RWPE1 (cell line): ENCODE data around the gene KIR3DL1.
"Not testable (repeated sequence)": the region's sequence is repeated elsewhere in the genome, so short reads cannot be mapped to it uniquely, and the experiment has no call there.

Experiments used
- CTCF ChIA-PET: fragments of 350-600 bp; sonication (Branson Sonifier 250); formaldehyde crosslinking; extraction: SDS; loops from one replicate; lab custom pipeline; 2021; lab: Yijun Ruan, JAX
- POLR2A ChIA-PET: fragments of 400-600 bp; formaldehyde crosslinking; extraction: SDS; loops from one replicate; lab custom pipeline; 2020; ENCODE audit warnings: antibody characterized with exemption; ENCODE audit not compliant: low non-redundant PET; lab: Yijun Ruan, JAX
- DNase-seq: peaks from one replicate; pipeline ENCODE4 v3.0.0; 2012; ENCODE audit warnings: low spot score
- H3K27ac ChIP-seq: fragments of 450-650 bp; 2 replicates; pipeline ENCODE4 v1.5.1; 2017
- CTCF ChIP-seq: fragments of 450-650 bp; conservative IDR thresholded peaks from 2 replicates; pipeline ENCODE4 v1.5.1; 2017; ENCODE audit warnings: low read depth, mild to moderate bottlenecking

Gene KIR3DL1

GRCh38 chr19:54850930-54851329, 34.7 kb downstream of the KIR3DL1 start:
- TF ChIP-seq CTCF = no peak
- ChIA-PET POLR2A (no interaction called here), CTCF (no interaction called here)
- no peak for DNase-seq
- no peak overlapping the region for H3K27ac ChIP-seq

DNA sequence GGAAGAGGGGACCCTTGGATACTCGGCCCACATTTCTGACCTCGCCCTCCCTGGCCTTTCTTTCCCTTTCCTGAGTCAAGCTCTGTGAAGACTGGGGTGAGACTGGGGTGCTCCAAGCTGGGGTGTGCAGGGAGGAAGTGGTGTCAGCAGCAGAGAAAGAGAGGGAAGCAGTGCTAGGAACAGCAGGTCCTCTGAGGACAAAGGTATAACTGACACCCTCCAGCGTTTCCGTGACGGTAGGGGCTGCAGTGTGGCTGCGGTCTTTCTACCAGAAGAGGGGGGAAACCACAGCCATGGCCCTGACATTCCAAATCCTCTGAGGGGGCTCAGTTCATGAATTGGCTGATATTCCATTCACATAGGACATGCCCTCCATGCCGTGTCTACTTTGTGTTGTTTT, 35.1 kb downstream of the KIR3DL1 start:
- no peak overlapping the region for H3K27ac ChIP-seq
- POLR2A ChIA-PET = no interaction called here
- CTCF ChIA-PET = no interaction called here
- no peak for TF ChIP-seq CTCF
- no peak for DNase-seq

GRCh38 chr19:54855241-54855640, 39.0 kb downstream of the KIR3DL1 start:
- POLR2A ChIA-PET, H3K27ac ChIP-seq, DNase-seq, CTCF ChIA-PET: not testable (repeated sequence)

DNA sequence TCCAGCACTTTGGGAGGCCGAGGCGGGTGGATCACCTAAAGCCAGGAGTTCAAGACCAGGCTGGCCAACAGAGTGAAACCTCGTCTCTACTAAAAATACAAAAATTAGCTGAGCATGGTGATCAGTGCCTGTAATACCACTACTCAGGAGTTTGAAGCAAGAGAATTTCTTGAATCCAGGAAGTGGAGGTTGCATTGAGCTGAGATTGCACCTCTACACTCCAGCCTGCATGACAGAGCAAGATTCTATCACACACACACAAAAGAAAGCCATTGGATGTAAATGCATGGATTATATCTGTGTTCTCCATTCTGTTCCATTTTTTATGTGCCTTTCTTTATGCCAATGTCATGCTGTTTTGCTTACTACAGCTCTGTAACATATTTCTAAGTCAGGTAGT, 42.2 kb downstream of the KIR3DL1 start:
- POLR2A ChIA-PET, H3K27ac ChIP-seq, DNase-seq: not testable (repeated sequence)
- CTCF ChIA-PET = interaction anchor here (0.6 kb wide), 1 partner anchor 585 kb away, joined by 3 read pairs; no protein-coding TSS in a partner anchor

DNA sequence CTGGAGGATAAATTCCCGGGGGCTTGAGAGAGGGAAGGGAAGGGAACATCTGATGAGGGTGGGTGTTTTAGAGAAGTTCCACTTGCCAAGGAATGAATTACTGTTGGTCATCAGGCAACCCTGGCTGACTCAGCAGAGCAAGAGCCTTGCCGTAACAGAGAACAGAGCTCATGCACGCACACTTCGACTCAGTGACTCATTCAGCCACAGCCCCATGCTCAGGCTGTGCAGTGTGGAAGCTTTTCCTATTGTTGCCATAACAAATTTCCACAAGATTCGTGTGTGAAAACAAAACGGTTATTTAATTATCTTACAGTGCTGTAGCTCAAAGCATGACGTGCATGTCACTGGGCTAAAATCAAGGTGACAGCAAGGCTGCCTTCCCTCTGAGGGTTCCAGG, 43.2 kb downstream of the KIR3DL1 start:
- POLR2A ChIA-PET, CTCF ChIA-PET: not testable (repeated sequence)
- DNase-seq = peak; percentile 13
- H3K27ac ChIP-seq = peak overlapping the region; percentile 59

DNA sequence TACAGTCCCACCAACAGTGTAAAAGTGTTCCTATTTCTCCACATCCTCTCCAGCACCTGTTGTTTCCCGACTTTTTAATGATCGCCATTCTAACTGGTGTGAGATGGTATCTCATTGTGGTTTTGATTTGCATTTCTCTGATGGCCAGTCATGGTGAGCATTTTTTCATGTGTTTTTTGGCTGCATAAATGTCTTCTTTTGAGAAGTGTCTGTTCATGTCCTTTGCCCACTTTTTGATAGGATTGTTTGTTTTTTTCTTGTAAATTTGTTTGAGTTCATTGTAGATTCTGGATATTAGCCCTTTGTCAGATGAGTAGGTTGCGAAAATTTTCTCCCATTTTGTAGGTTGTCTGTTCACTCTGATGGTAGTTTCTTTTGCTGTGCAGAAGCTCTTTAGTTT, 47.2 kb downstream of the KIR3DL1 start:
- H3K27ac ChIP-seq, CTCF ChIA-PET, POLR2A ChIA-PET, DNase-seq: not testable (repeated sequence)

DNA sequence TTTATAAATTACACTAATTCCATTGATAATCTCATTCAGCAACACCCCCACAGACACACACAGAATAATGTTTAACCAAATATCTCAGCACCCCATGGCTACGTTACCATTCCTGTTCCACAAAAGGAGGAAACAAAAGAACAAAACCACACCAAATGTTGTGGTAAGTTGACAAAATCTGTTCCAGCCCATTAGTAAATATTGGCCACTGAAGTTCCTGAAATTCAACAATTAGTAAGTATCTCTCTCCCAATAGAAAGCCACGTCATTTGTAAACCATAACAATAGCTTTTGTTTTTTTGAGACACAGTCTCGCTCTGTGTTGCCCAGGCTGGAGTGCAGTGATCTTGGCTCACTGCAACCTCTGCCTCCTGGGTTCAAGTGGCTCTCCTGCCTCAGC, 55.4 kb downstream of the KIR3DL1 start:
- ChIA-PET CTCF (no interaction called here), POLR2A (no interaction called here)
- TF ChIP-seq CTCF = no peak
- no peak for DNase-seq
- no peak overlapping the region for H3K27ac ChIP-seq

GRCh38 chr19:54873990-54874389, 57.7 kb downstream of the KIR3DL1 start, which contains the start of gene FCAR:
TSS of gene FCAR (plus strand) at chr19:54874235. CDS start at chr19:54874290, 55 bp downstream.
- POLR2A ChIA-PET = no interaction called here
- DNase-seq = no peak
- no peak within 1 kb of the TSS for H3K27ac ChIP-seq
- TF ChIP-seq CTCF = no peak
- CTCF ChIA-PET = no interaction called here

DNA sequence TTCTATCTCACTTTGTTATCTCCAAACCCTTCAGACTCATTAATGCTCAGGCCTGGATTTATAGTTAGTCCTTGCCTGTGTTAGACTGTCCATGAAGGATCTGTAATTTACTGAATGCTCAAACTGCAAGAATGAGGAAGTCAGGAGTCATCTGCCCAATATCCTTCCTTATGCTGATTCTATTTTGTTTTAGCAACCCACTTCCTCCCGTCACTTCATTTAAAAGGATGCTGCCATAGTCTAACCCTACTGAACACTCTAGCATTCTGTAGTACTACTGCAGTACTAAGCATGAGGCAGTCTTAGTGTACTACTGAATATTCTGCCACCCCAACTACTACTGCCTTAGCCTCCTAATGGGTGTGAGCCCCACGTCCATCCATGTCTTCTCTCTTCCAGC, 59.2 kb downstream of the KIR3DL1 start:
- no peak for TF ChIP-seq CTCF
- ChIA-PET CTCF (no interaction called here), POLR2A (no interaction called here)
- DNase-seq = no peak
- H3K27ac ChIP-seq = no peak overlapping the region
